ENCODE measurements around the gene CYB5R3. TPM values are rescaled to one million over a fixed set of nuclear protein-coding genes. Genes with fewer than 3 reads are reported as not detected.

The CYB5R3 gene
- total and polyA plus RNA-seq, 2 donors (not counting 1 experiment from before 2014, with no cell fraction given): 82.1 to 298 TPM

GRCh38 chr22:42586381-42586780 is 62.8 kb downstream of the CYB5R3 start:
- Histone ChIP-seq H3K27ac (ENCODE audit: insufficient read depth, low read length) (no peak overlapping the region), H3K4me3 (replicated peaks in 1 of 4; ENCODE audit: control extremely low read depth in 1 of 4, insufficient read depth in 1 of 4, low read depth in 3 of 4, low read length in 4 of 4) (no peak overlapping the region), H3K9ac (ENCODE audit: insufficient read depth, low read length) (no peak overlapping the region), H4K20me1 (ENCODE audit: control insufficient read depth, extremely low read depth, insufficient read depth, low read length) (no peaks in the 10 kb centered on the region), H3K79me2 (ENCODE audit: control insufficient read depth, insufficient read depth, low read length) (no peaks in the 10 kb centered on the region), H3K27me3 (ENCODE audit: control insufficient read depth, insufficient read depth, low read length) (no peaks in the 10 kb centered on the region), H2AFZ (ENCODE audit: low read length) (no peak overlapping the region), H3K9me3 (ENCODE audit: control insufficient read depth, insufficient read depth, low read depth, low read length) (no peaks in the 10 kb centered on the region), H3K4me1 (ENCODE audit: control insufficient read depth, extremely low read depth, insufficient read depth, low read length) (no peaks in the 10 kb centered on the region), H3K4me2 (ENCODE audit: extremely low read depth, insufficient read depth, low read length) (no peak overlapping the region), H3K36me3 (ENCODE audit: control insufficient read depth, insufficient read depth, low read length) (peaks cover 14% of the 10 kb centered on the region)
- DNase-seq (ENCODE audit: low read depth in 2 of 2): no peak
- no peak for TF ChIP-seq EZH2 (IDR thresholded peaks at IDR 0.05; ENCODE audit: low read length, missing control alignments)

DNA sequence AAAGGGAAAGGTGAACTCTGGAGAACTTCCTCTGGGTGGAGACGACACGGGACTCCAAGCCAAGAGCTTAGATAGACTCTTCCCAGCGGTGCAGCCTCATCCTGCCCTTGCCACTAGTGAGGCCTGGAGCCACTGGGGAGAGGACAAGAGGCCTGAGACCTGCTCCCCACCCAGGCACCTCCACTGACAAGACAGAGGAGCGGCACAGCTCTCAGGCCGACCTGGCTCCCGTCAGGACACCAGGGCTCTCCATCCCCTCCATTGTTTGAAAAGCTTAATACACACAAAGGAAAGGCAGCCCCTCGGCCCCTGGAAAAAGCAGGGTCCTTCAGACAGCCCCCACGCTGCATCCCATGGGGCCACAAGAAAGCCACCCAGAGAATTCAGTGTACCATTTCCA is 64.1 kb downstream of the CYB5R3 start:
- Histone ChIP-seq H3K36me3 (ENCODE audit: control insufficient read depth, insufficient read depth, low read length) (peaks cover 12% of the 10 kb centered on the region), H2AFZ (ENCODE audit: low read length) (no peak overlapping the region), H3K4me3 (replicated peaks in 1 of 4; ENCODE audit: control extremely low read depth in 1 of 4, insufficient read depth in 1 of 4, low read depth in 3 of 4, low read length in 4 of 4) (no peak overlapping the region), H3K4me2 (ENCODE audit: extremely low read depth, insufficient read depth, low read length) (no peak overlapping the region), H3K27me3 (ENCODE audit: control insufficient read depth, insufficient read depth, low read length) (no peaks in the 10 kb centered on the region), H3K27ac (ENCODE audit: insufficient read depth, low read length) (no peak overlapping the region), H3K79me2 (ENCODE audit: control insufficient read depth, insufficient read depth, low read length) (peaks cover 2% of the 10 kb centered on the region), H3K4me1 (ENCODE audit: control insufficient read depth, extremely low read depth, insufficient read depth, low read length) (no peaks in the 10 kb centered on the region), H3K9ac (ENCODE audit: insufficient read depth, low read length) (no peak overlapping the region), H4K20me1 (ENCODE audit: control insufficient read depth, extremely low read depth, insufficient read depth, low read length) (no peaks in the 10 kb centered on the region), H3K9me3 (ENCODE audit: control insufficient read depth, insufficient read depth, low read depth, low read length) (no peaks in the 10 kb centered on the region)
- DNase-seq (ENCODE audit: low read depth in 2 of 2): no peak
- no peak for TF ChIP-seq EZH2 (IDR thresholded peaks at IDR 0.05; ENCODE audit: low read length, missing control alignments)
- TF ChIP-seq CTCF (conservative IDR thresholded peaks at IDR 0.05 in 1 of 2, IDR thresholded peaks at IDR 0.05 in 1 of 2; ENCODE audit: low read depth in 1 of 2, low read length in 2 of 2): no peak

DNA sequence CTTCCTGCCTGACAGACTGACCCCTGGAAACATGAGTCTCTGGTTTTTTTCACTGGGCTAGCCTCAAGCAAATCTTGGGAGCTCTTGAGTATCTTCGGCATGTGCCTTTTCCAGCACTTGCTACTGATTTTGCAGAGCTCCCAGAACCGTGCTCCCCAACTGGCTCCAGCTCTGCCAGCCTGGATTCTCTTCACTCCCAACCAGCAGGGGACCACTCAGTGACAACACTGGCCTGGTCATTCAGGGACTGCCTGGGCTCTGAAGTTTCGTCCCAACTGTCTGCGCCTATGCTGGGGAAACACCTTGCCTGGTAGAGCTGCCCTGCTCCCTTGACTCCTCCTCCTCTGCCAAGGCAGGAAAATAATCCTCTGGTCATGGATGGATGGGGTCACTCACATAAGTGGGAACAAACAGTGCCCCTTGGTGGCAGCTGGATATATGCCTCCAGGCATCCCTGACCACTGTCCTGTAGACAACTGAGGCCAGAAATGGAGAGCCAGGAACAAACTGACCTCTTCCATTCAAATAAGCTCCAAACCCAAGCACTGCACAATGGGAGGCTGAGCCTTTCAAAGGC is 64.7 kb downstream of the CYB5R3 start:
- Histone ChIP-seq H3K4me1 (ENCODE audit: control insufficient read depth, extremely low read depth, insufficient read depth, low read length) (no peaks in the 10 kb centered on the region), H4K20me1 (ENCODE audit: control insufficient read depth, extremely low read depth, insufficient read depth, low read length) (no peaks in the 10 kb centered on the region), H3K36me3 (ENCODE audit: control insufficient read depth, insufficient read depth, low read length) (peaks cover 12% of the 10 kb centered on the region), H3K4me3 (replicated peaks in 1 of 4; ENCODE audit: control extremely low read depth in 1 of 4, insufficient read depth in 1 of 4, low read depth in 3 of 4, low read length in 4 of 4) (no peak overlapping the region), H3K9me3 (ENCODE audit: control insufficient read depth, insufficient read depth, low read depth, low read length) (no peaks in the 10 kb centered on the region), H2AFZ (ENCODE audit: low read length) (no peak overlapping the region), H3K79me2 (ENCODE audit: control insufficient read depth, insufficient read depth, low read length) (peaks cover 2% of the 10 kb centered on the region), H3K4me2 (ENCODE audit: extremely low read depth, insufficient read depth, low read length) (no peak overlapping the region), H3K9ac (ENCODE audit: insufficient read depth, low read length) (no peak overlapping the region), H3K27ac (ENCODE audit: insufficient read depth, low read length) (no peak overlapping the region), H3K27me3 (ENCODE audit: control insufficient read depth, insufficient read depth, low read length) (no peaks in the 10 kb centered on the region)
- no peak for DNase-seq (ENCODE audit: low read depth in 2 of 2)
- TF ChIP-seq EZH2 (IDR thresholded peaks at IDR 0.05; ENCODE audit: low read length, missing control alignments): no peak
- no peak for TF ChIP-seq CTCF (conservative IDR thresholded peaks at IDR 0.05 in 1 of 2, IDR thresholded peaks at IDR 0.05 in 1 of 2; ENCODE audit: low read depth in 1 of 2, low read length in 2 of 2)
